ENCODE results near the gene PFDN6. TPM values are rescaled to one million over a fixed set of nuclear protein-coding genes. Genes with fewer than 3 reads are reported as not detected.

The PFDN6 gene
- total and polyA plus RNA-seq, 2 of the 13 experiments (the other 11 are each of a cell fraction or from before 2014, with no cell fraction given): 75.5 to 87.0 TPM

- TF ChIP-seq ARID4A (CRISPR knock-in tag; IDR thresholded peaks at IDR 0.05; ENCODE audit: borderline replicate concordance) (peak; percentile 84), FIP1L1 (IDR thresholded peaks at IDR 0.05; ENCODE audit: borderline replicate concordance, insufficient read depth, low read depth, low read length) (no peak), RBM39 (IDR thresholded peaks at IDR 0.05; ENCODE audit: low read depth, low read length, poor library complexity, severe bottlenecking) (peak; percentile 49), ATAD3A (CRISPR knock-in tag; IDR thresholded peaks at IDR 0.05) (no peak), ZNF878 (CRISPR knock-in tag; IDR thresholded peaks at IDR 0.05) (no peak), ZNF709 (CRISPR knock-in tag; IDR thresholded peaks at IDR 0.05) (peak; percentile 78), ATF4 (CRISPR knock-in tag; IDR thresholded peaks at IDR 0.05) (no peak), SKI (IDR thresholded peaks at IDR 0.05; ENCODE audit: partially characterized antibody) (peak; percentile 63), AGO1 (IDR thresholded peaks at IDR 0.05; ENCODE audit: low read depth, low read length, poor library complexity, severe bottlenecking) (peak; percentile 95), ELF1 (CRISPR knock-in tag; IDR thresholded peaks at IDR 0.05) (peak; percentile 62; the same call in 1 of the 2 replicates), NFE2L2 (IDR thresholded peaks at IDR 0.05; ENCODE audit: low read length) (no peak), ZNF687 (CRISPR knock-in tag; IDR thresholded peaks at IDR 0.05) (peak; percentile 91), ADNP (CRISPR knock-in tag; IDR thresholded peaks at IDR 0.05) (no peak), ZNF232 (CRISPR knock-in tag; IDR thresholded peaks at IDR 0.05; ENCODE audit: borderline replicate concordance) (0 out of 2 replicates have a peak, but pooled peaks have one; percentile 62), ZNF564 (CRISPR knock-in tag; IDR thresholded peaks at IDR 0.05) (no peak; the same call in 1 of the 2 replicates), ZNF275 (CRISPR knock-in tag; IDR thresholded peaks at IDR 0.05; ENCODE audit: borderline replicate concordance) (no peak), ZNF740 (CRISPR knock-in tag; IDR thresholded peaks at IDR 0.05) (no peak)
Measured at GRCh38 chr6:33248932-33249731, 40.3 kb upstream of the PFDN6 start (continued).
